HUES64 (cell line): ENCODE results near the gene GAREM1.

Experiments used
- H3K27ac ChIP-seq: 2 replicates; pipeline ENCODE4 v1.7.0; 2013; ENCODE audit warnings: low read depth, low read length, inconsistent platforms
- H3K27me3 ChIP-seq: 2 replicates; pipeline ENCODE4 v1.6.1; 2013; ENCODE audit warnings: mild to moderate bottlenecking, low read length; ENCODE audit not compliant: insufficient read depth
- H3K36me3 ChIP-seq: 2 replicates; pipeline ENCODE4 v1.6.1; 2013; ENCODE audit warnings: mild to moderate bottlenecking, low read length; ENCODE audit not compliant: insufficient read depth
- H3K4me1 ChIP-seq: 2 replicates; pipeline ENCODE4 v1.6.1; 2013; ENCODE audit warnings: mild to moderate bottlenecking, low read length, moderate library complexity; ENCODE audit not compliant: insufficient read depth
- H3K4me3 ChIP-seq: 2 replicates; pipeline ENCODE4 v1.5.1; 2013; ENCODE audit warnings: mild to moderate bottlenecking, low read length, moderate library complexity
- H3K9ac ChIP-seq: 2 replicates; pipeline ENCODE4 v1.6.1; 2013; ENCODE audit warnings: mild to moderate bottlenecking, low read depth, low read length
- H3K9me3 ChIP-seq: 2 replicates; pipeline ENCODE4 v1.6.1; 2013; ENCODE audit warnings: low read depth, low read length; ENCODE audit not compliant: insufficient read depth
- WGBS: fragments of 150-250, 120-280 bp; methylation state at CpG from one replicate; pipeline ENCODE4 v1.1.7; 2013; ENCODE audit warnings: missing lambda C conversion rate; 5-methylcytosine and 5-hydroxymethylcytosine counted together

Gene GAREM1

GRCh38 chr18:32422978-32423740 lies 47.5 kb downstream of the GAREM1 start:
- no peak overlapping the region for H3K27ac ChIP-seq
- H3K9ac ChIP-seq: no peak overlapping the region
- WGBS: 97% methylated on average over 3 of the region's 4 CpGs
- peaks cover 4% of the 10 kb centered on the region; the same call in 1 of the 2 replicates for H3K4me1 ChIP-seq
- no peaks in the 10 kb centered on the region for H3K36me3 ChIP-seq
- H3K9me3 ChIP-seq: no peaks in the 10 kb centered on the region
- no peaks in the 10 kb centered on the region for H3K27me3 ChIP-seq
- no peak overlapping the region for H3K4me3 ChIP-seq

- Histone ChIP-seq H3K4me3 (no peak overlapping the region), H3K9me3 (no peaks in the 10 kb centered on the region), H3K36me3 (no peaks in the 10 kb centered on the region), H3K4me1 (peaks cover 4% of the 10 kb centered on the region; the same call in 1 of the 2 replicates), H3K9ac (no peak overlapping the region), H3K27ac (no peak overlapping the region), H3K27me3 (no peaks in the 10 kb centered on the region)
- 96% methylated on average over 3 of the region's 3 CpGs for WGBS
Observed at GRCh38 chr18:32422201-32422600, 48.5 kb downstream of the GAREM1 start.

GRCh38 chr18:32420084-32420750 lies 50.5 kb downstream of the GAREM1 start:
- no peak overlapping the region for H3K4me3 ChIP-seq
- H3K27ac ChIP-seq: no peak overlapping the region
- WGBS: 96% methylated on average over 5 of the region's 5 CpGs
- no peaks in the 10 kb centered on the region for H3K27me3 ChIP-seq
- peaks cover 4% of the 10 kb centered on the region; the same call in 1 of the 2 replicates for H3K4me1 ChIP-seq
- no peaks in the 10 kb centered on the region for H3K9me3 ChIP-seq
- H3K9ac ChIP-seq: no peak overlapping the region
- no peaks in the 10 kb centered on the region for H3K36me3 ChIP-seq

- Histone ChIP-seq H3K4me1 (peaks cover 4% of the 10 kb centered on the region; the same call in 1 of the 2 replicates), H3K27me3 (no peaks in the 10 kb centered on the region), H3K36me3 (no peaks in the 10 kb centered on the region)
Observed at GRCh38 chr18:32418148-32418547, 52.5 kb downstream of the GAREM1 start.

GRCh38 chr18:32405588-32405987 lies 65.1 kb downstream of the GAREM1 start:
- no peak overlapping the region for H3K27ac ChIP-seq
- H3K9ac ChIP-seq: no peak overlapping the region
- no peak overlapping the region for H3K4me3 ChIP-seq
- no peaks in the 10 kb centered on the region for H3K27me3 ChIP-seq
- peaks cover 5% of the 10 kb centered on the region; the same call in 1 of the 2 replicates for H3K4me1 ChIP-seq
- 88% methylated on average over 1 of the region's 2 CpGs for WGBS
- H3K36me3 ChIP-seq: no peaks in the 10 kb centered on the region
- H3K9me3 ChIP-seq: no peaks in the 10 kb centered on the region

More at GRCh38 chr18:32418148-32418547, 52.5 kb downstream of the GAREM1 start:
- no peak overlapping the region for H3K27ac ChIP-seq
- no peaks in the 10 kb centered on the region for H3K9me3 ChIP-seq
- no peak overlapping the region for H3K9ac ChIP-seq
- 97% methylated on average over 5 of the region's 5 CpGs for WGBS
- H3K4me3 ChIP-seq: no peak overlapping the region

GRCh38 chr18:32401621-32402020 lies 69.1 kb downstream of the GAREM1 start:
- no peaks in the 10 kb centered on the region for H3K9me3 ChIP-seq
- H3K9ac ChIP-seq: no peak overlapping the region
- no peaks in the 10 kb centered on the region for H3K27me3 ChIP-seq
- H3K36me3 ChIP-seq: no peaks in the 10 kb centered on the region
- H3K27ac ChIP-seq: no peak overlapping the region
- H3K4me1 ChIP-seq: peaks cover 5% of the 10 kb centered on the region; the same call in 1 of the 2 replicates
- WGBS: 95% methylated on average over 3 of the region's 4 CpGs
- no peak overlapping the region for H3K4me3 ChIP-seq

GRCh38 chr18:32393407-32393806 lies 77.3 kb downstream of the GAREM1 start:
- WGBS: 100% methylated on average over 2 of the region's 3 CpGs
- Histone ChIP-seq H3K4me1 (no peaks in the 10 kb centered on the region), H3K9ac (no peak overlapping the region), H3K27ac (no peak overlapping the region), H3K27me3 (no peaks in the 10 kb centered on the region), H3K4me3 (no peak overlapping the region), H3K9me3 (peaks cover 4% of the 10 kb centered on the region; the same call in 1 of the 2 replicates), H3K36me3 (0 out of 2 replicates have a peak, but pooled peaks cover 4% of the 10 kb centered on the region)

- H3K36me3 ChIP-seq: 0 out of 2 replicates have a peak, but pooled peaks cover 4% of the 10 kb centered on the region
- H3K27me3 ChIP-seq: no peaks in the 10 kb centered on the region
- WGBS: 96% methylated on average over 6 of the region's 7 CpGs
Observed at GRCh38 chr18:32391126-32391525, 79.6 kb downstream of the GAREM1 start.

GRCh38 chr18:32389858-32390257 lies 80.8 kb downstream of the GAREM1 start:
- no peak overlapping the region for H3K9ac ChIP-seq
- WGBS: 96% methylated on average over 4 of the region's 4 CpGs
- no peak overlapping the region for H3K4me3 ChIP-seq
- no peaks in the 10 kb centered on the region for H3K27me3 ChIP-seq
- 0 out of 2 replicates have a peak, but pooled peaks cover 4% of the 10 kb centered on the region for H3K36me3 ChIP-seq
- H3K27ac ChIP-seq: no peak overlapping the region
- peaks cover 2% of the 10 kb centered on the region; the same call in 1 of the 2 replicates for H3K4me1 ChIP-seq
- H3K9me3 ChIP-seq: no peaks in the 10 kb centered on the region

More at GRCh38 chr18:32391126-32391525, 79.6 kb downstream of the GAREM1 start:
- Histone ChIP-seq H3K9me3 (peaks cover 4% of the 10 kb centered on the region; the same call in 1 of the 2 replicates), H3K4me3 (no peak overlapping the region), H3K9ac (no peak overlapping the region), H3K27ac (no peak overlapping the region), H3K4me1 (no peaks in the 10 kb centered on the region)

- Histone ChIP-seq H3K36me3 (0 out of 2 replicates have a peak, but pooled peaks cover 4% of the 10 kb centered on the region), H3K4me1 (peaks cover 6% of the 10 kb centered on the region; the same call in 1 of the 2 replicates), H3K27me3 (no peaks in the 10 kb centered on the region), H3K9me3 (no peaks in the 10 kb centered on the region), H3K4me3 (no peak overlapping the region), H3K27ac (no peak overlapping the region), H3K9ac (no peak overlapping the region)
- no CpG with 5 or more reads among the region's 1 CpG for WGBS
Observed at GRCh38 chr18:32389191-32389590, 81.5 kb downstream of the GAREM1 start.

GRCh38 chr18:32386471-32386870 lies 84.2 kb downstream of the GAREM1 start:
- H3K9me3 ChIP-seq: no peaks in the 10 kb centered on the region
- no peak overlapping the region for H3K27ac ChIP-seq
- H3K9ac ChIP-seq: no peak overlapping the region
- no peaks in the 10 kb centered on the region for H3K36me3 ChIP-seq
- H3K4me1 ChIP-seq: peaks cover 6% of the 10 kb centered on the region; the same call in 1 of the 2 replicates
- H3K27me3 ChIP-seq: no peaks in the 10 kb centered on the region
- no peak overlapping the region for H3K4me3 ChIP-seq
- WGBS: 91% methylated on average over 5 of the region's 5 CpGs
